ENCODE measurements around the gene AGK.
A peak's percentile ranks its signal among the peaks of the same experiment; 100 is the strongest.
"Not testable (repeated sequence)": the region's sequence is repeated elsewhere in the genome, so short reads cannot be mapped to it uniquely, and the experiment has no call there.

AGK gene

GRCh38 chr7:141572175-141572574, 21.0 kb downstream of the AGK start:
- Histone ChIP-seq H3K36me3 (ENCODE audit: control insufficient read depth, insufficient read depth, low read length) (peaks cover 34% of the 10 kb centered on the region), H3K9me3 (ENCODE audit: control insufficient read depth, insufficient read depth, low read depth, low read length) (peaks cover 19% of the 10 kb centered on the region), H3K4me3 (ENCODE audit: low read depth, low read length) (no peak overlapping the region), H3K4me1 (ENCODE audit: control insufficient read depth, insufficient read depth, low read length) (peaks cover 6% of the 10 kb centered on the region; the same call in 1 of the 2 replicates), H3K27me3 (ENCODE audit: control insufficient read depth, insufficient read depth, low read length) (no peaks in the 10 kb centered on the region), H3K9ac (ENCODE audit: low read length) (no peak overlapping the region), H3K27ac (ENCODE audit: low read depth, low read length) (no peak overlapping the region)

DNA sequence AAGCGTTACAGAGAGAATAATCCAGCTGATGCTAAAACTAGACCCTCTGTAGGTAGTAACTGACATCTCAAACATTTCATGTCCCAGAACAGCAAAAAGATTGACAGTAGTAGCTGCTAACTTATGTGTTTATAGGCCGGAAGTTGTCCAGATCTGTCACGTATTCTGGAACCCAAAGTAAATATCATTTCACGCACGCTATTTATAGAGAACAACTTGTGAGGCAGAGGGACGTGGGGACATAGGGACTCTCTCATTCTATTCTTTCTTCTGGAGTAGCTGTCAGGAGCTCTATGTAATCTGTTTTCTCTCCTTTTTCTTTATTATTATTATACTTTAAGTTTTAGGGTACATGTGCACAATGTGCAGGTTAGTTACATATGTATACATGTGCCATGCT, 22.3 kb downstream of the AGK start:
- Histone ChIP-seq H3K4me1 (ENCODE audit: control insufficient read depth, insufficient read depth, low read length) (peaks cover 8% of the 10 kb centered on the region; the same call in 1 of the 2 replicates), H3K9ac (ENCODE audit: low read length) (no peak overlapping the region), H3K9me3 (ENCODE audit: control insufficient read depth, insufficient read depth, low read depth, low read length) (peaks cover 26% of the 10 kb centered on the region), H3K4me3 (ENCODE audit: low read depth, low read length) (no peak overlapping the region), H3K27ac (ENCODE audit: low read depth, low read length) (no peak overlapping the region), H3K27me3 (ENCODE audit: control insufficient read depth, insufficient read depth, low read length) (no peaks in the 10 kb centered on the region), H3K36me3 (ENCODE audit: control insufficient read depth, insufficient read depth, low read length) (peaks cover 35% of the 10 kb centered on the region)

DNA sequence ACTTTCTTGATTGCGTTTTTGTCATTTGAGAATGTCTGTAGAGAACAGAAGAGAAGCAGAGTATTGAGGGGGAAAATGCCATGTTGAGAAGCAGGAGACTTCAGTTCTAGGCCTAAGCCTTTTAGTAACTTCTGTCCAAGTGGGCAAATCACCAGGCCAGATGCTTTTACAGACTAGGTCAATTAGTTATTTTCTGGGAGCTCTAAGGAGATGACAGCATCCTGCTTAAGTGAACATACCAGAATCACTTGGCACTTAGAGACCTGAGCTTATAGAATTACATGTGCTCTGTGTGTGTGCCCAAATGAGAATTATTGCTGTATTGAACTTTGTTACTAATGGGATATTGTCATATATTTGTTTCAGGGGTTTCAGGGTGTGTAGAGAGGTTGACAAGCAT, 24.0 kb downstream of the AGK start:
- peaks cover 36% of the 10 kb centered on the region for H3K36me3 ChIP-seq (ENCODE audit: control insufficient read depth, insufficient read depth, low read length)
- H3K9ac ChIP-seq (ENCODE audit: low read length) = no peak overlapping the region
- H3K4me3 ChIP-seq (ENCODE audit: low read depth, low read length) = no peak overlapping the region
- no peak overlapping the region for H3K27ac ChIP-seq (ENCODE audit: low read depth, low read length)
- H3K9me3 ChIP-seq (ENCODE audit: control insufficient read depth, insufficient read depth, low read depth, low read length) = peaks cover 40% of the 10 kb centered on the region
- H3K4me1 ChIP-seq (ENCODE audit: control insufficient read depth, insufficient read depth, low read length) = peaks cover 8% of the 10 kb centered on the region; the same call in 1 of the 2 replicates
- H3K27me3 ChIP-seq (ENCODE audit: control insufficient read depth, insufficient read depth, low read length) = no peaks in the 10 kb centered on the region

DNA sequence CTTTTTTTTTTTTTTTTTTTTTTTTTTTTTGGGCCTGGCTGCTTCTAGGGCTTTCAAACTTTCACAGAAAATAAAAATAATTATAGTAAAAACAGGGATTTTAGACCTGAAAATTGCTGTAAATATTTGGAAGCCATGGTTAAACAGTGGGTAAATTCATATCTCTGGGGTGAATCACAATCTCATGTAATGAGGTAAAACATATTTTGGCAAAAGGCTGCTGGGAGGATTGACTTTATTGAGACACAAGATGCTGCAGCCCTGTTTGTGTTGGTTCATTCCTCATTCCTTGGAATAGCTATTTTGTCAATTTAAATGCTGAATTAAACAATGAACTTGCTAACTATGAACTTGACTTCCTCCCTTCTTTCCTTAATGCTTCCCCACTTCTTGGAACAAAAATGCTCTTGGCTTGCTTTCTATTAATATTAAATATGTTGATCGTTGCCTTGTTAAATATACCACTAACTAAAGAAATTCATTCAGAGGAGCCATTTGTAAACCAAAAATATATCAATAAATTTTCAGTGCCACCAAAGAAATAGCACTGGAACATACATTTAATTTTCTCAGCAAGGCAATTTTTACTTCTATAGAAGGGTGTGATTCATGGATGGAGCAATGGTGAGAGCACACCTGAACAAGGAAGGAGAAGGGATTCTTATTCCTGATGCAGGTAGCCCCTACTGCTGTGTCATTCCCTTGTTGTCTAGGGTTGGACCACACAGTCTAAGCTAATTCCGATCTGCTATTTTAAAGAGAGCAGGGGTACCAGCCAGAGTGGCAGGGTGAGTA, 24.6 kb downstream of the AGK start:
- H3K4me3 ChIP-seq (ENCODE audit: low read depth, low read length) = no peak overlapping the region
- H3K4me1 ChIP-seq (ENCODE audit: control insufficient read depth, insufficient read depth, low read length) = peaks cover 8% of the 10 kb centered on the region; the same call in 1 of the 2 replicates
- no peak overlapping the region for H3K9ac ChIP-seq (ENCODE audit: low read length)
- no peaks in the 10 kb centered on the region for H3K27me3 ChIP-seq (ENCODE audit: control insufficient read depth, insufficient read depth, low read length)
- peaks cover 42% of the 10 kb centered on the region for H3K36me3 ChIP-seq (ENCODE audit: control insufficient read depth, insufficient read depth, low read length)
- peaks cover 46% of the 10 kb centered on the region for H3K9me3 ChIP-seq (ENCODE audit: control insufficient read depth, insufficient read depth, low read depth, low read length)
- no peak overlapping the region for H3K27ac ChIP-seq (ENCODE audit: low read depth, low read length)

GRCh38 chr7:141577043-141577839, 26.0 kb downstream of the AGK start:
- Histone ChIP-seq H3K4me3 (ENCODE audit: low read depth, low read length) (no peak overlapping the region), H3K36me3 (ENCODE audit: control insufficient read depth, insufficient read depth, low read length) (peaks cover 45% of the 10 kb centered on the region), H3K9me3 (ENCODE audit: control insufficient read depth, insufficient read depth, low read depth, low read length) (peaks cover 60% of the 10 kb centered on the region), H3K9ac (ENCODE audit: low read length) (no peak overlapping the region), H3K27me3 (ENCODE audit: control insufficient read depth, insufficient read depth, low read length) (no peaks in the 10 kb centered on the region), H3K4me1 (ENCODE audit: control insufficient read depth, insufficient read depth, low read length) (peaks cover 4% of the 10 kb centered on the region; the same call in 1 of the 2 replicates), H3K27ac (ENCODE audit: low read depth, low read length) (no peak overlapping the region)

- H3K27ac ChIP-seq (ENCODE audit: low read depth, low read length); H3K9ac ChIP-seq (ENCODE audit: low read length); H3K27me3 ChIP-seq (ENCODE audit: control insufficient read depth, insufficient read depth, low read length); H3K4me3 ChIP-seq (ENCODE audit: low read depth, low read length): not testable (repeated sequence)
- H3K36me3 ChIP-seq (ENCODE audit: control insufficient read depth, insufficient read depth, low read length) = peaks cover 34% of the 10 kb centered on the region
- peaks cover 14% of the 10 kb centered on the region for H3K4me1 ChIP-seq (ENCODE audit: control insufficient read depth, insufficient read depth, low read length)
- H3K9me3 ChIP-seq (ENCODE audit: control insufficient read depth, insufficient read depth, low read depth, low read length) = peaks cover 56% of the 10 kb centered on the region
Observed at GRCh38 chr7:141579953-141580352, 28.7 kb downstream of the AGK start.

- H3K9ac ChIP-seq (ENCODE audit: low read length); H3K4me3 ChIP-seq (ENCODE audit: low read depth, low read length); H3K27ac ChIP-seq (ENCODE audit: low read depth, low read length); H3K27me3 ChIP-seq (ENCODE audit: control insufficient read depth, insufficient read depth, low read length): not testable (repeated sequence)
- Histone ChIP-seq H3K4me1 (ENCODE audit: control insufficient read depth, insufficient read depth, low read length) (peaks cover 33% of the 10 kb centered on the region), H3K9me3 (ENCODE audit: control insufficient read depth, insufficient read depth, low read depth, low read length) (peaks cover 42% of the 10 kb centered on the region), H3K36me3 (ENCODE audit: control insufficient read depth, insufficient read depth, low read length) (peaks cover 18% of the 10 kb centered on the region; the same call in 1 of the 2 replicates)
Observed at GRCh38 chr7:141582063-141582462, 30.9 kb downstream of the AGK start.

DNA sequence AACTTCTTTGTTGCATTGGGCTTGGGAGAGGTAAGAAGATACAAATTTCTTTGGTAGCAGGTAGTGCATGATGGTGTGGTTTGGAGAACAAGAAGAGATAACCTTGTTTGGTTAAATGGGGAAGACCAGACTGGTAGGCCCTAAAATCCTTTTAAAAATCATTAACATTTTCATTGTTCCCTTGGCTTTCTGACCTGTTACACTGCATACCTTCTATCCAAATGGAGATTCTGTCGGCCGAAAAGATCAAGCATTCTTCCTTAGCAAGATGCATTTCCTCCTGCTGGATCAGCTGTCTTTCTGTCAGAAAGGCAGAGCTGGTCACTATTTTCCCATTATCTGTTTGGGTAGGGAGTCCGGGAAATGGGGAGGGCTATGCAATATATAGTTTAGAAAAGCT, 33.7 kb downstream of the AGK start:
- peaks cover 22% of the 10 kb centered on the region for H3K9me3 ChIP-seq (ENCODE audit: control insufficient read depth, insufficient read depth, low read depth, low read length)
- peak overlapping the region; percentile 95 for H3K27ac ChIP-seq (ENCODE audit: low read depth, low read length)
- H3K27me3 ChIP-seq (ENCODE audit: control insufficient read depth, insufficient read depth, low read length) = no peaks in the 10 kb centered on the region
- peak overlapping the region; percentile 83 for H3K9ac ChIP-seq (ENCODE audit: low read length)
- H3K4me1 ChIP-seq (ENCODE audit: control insufficient read depth, insufficient read depth, low read length) = peaks cover 37% of the 10 kb centered on the region
- peaks cover 10% of the 10 kb centered on the region; the same call in 1 of the 2 replicates for H3K36me3 ChIP-seq (ENCODE audit: control insufficient read depth, insufficient read depth, low read length)
- H3K4me3 ChIP-seq (ENCODE audit: low read depth, low read length) = peak overlapping the region; percentile 31

DNA sequence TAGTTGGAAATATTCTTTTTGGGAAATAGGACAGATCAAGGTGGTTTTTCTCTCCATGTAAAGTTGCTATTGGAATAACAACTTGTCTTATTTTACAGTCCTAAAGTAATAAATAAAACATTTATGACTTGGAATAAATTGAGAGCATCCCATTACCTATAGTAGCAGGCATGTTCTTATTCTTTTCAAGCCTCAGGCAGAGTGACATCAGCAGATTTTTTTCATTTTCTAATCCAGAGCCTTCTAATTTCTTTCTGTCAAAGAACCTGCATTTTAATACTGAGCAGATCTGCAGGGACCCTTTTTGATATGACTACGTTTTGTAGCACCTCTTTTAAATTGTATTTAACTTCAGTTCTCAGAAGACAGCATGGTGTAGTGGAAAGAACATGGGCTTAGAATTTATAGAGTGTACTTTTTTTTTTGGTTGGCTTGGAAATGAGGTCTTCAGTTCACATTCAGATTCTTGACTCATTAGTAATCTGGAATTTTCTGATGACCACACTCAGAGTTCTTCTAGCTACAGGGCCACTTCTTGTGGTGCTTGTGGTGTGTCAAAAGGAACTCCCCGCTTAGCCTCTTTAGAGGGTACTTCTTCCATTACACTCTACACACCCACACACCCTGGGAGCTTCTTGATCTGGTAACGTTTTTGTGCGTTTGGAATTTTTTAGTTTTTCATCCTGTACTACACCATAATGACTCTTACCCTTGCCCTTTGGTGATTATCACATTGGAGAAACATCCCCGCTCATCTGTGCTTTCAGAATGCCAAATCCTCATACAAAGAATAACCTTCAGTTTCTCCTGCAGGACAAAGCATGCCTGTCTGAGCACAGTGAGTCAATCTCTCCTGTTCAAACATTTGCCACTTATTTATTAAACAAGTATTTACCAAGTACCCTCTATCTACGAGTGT, 34.6 kb downstream of the AGK start:
- peaks cover 13% of the 10 kb centered on the region for H3K9me3 ChIP-seq (ENCODE audit: control insufficient read depth, insufficient read depth, low read depth, low read length)
- peak overlapping the region; percentile 83 for H3K9ac ChIP-seq (ENCODE audit: low read length)
- peaks cover 42% of the 10 kb centered on the region for H3K4me1 ChIP-seq (ENCODE audit: control insufficient read depth, insufficient read depth, low read length)
- H3K27me3 ChIP-seq (ENCODE audit: control insufficient read depth, insufficient read depth, low read length) = no peaks in the 10 kb centered on the region
- H3K36me3 ChIP-seq (ENCODE audit: control insufficient read depth, insufficient read depth, low read length) = peaks cover 4% of the 10 kb centered on the region; the same call in 1 of the 2 replicates
- peak overlapping the region; percentile 31 for H3K4me3 ChIP-seq (ENCODE audit: low read depth, low read length)
- peak overlapping the region; percentile 95 for H3K27ac ChIP-seq (ENCODE audit: low read depth, low read length)

- Histone ChIP-seq H3K4me3 (ENCODE audit: low read depth, low read length) (peak overlapping the region; percentile 23; the same call in 1 of the 2 replicates), H3K27me3 (ENCODE audit: control insufficient read depth, insufficient read depth, low read length) (no peaks in the 10 kb centered on the region), H3K27ac (ENCODE audit: low read depth, low read length) (peak overlapping the region; percentile 95), H3K4me1 (ENCODE audit: control insufficient read depth, insufficient read depth, low read length) (peaks cover 42% of the 10 kb centered on the region), H3K9me3 (ENCODE audit: control insufficient read depth, insufficient read depth, low read depth, low read length) (peaks cover 3% of the 10 kb centered on the region; the same call in 1 of the 2 replicates), H3K9ac (ENCODE audit: low read length) (peak overlapping the region; percentile 83), H3K36me3 (ENCODE audit: control insufficient read depth, insufficient read depth, low read length) (peaks cover 1% of the 10 kb centered on the region; the same call in 1 of the 2 replicates)
Observed at GRCh38 chr7:141586878-141587277, 35.7 kb downstream of the AGK start.
